ENCODE data around the gene ADGRG7. TPM values are rescaled to one million over a fixed set of nuclear protein-coding genes. Genes with fewer than 3 reads are reported as not detected.
"Not testable (repeated sequence)": the region's sequence is repeated elsewhere in the genome, so short reads cannot be mapped to it uniquely, and the experiment has no call there.

The ADGRG7 gene
- total RNA-seq, 1 donor from 2014 or later, result not detected

DNA sequence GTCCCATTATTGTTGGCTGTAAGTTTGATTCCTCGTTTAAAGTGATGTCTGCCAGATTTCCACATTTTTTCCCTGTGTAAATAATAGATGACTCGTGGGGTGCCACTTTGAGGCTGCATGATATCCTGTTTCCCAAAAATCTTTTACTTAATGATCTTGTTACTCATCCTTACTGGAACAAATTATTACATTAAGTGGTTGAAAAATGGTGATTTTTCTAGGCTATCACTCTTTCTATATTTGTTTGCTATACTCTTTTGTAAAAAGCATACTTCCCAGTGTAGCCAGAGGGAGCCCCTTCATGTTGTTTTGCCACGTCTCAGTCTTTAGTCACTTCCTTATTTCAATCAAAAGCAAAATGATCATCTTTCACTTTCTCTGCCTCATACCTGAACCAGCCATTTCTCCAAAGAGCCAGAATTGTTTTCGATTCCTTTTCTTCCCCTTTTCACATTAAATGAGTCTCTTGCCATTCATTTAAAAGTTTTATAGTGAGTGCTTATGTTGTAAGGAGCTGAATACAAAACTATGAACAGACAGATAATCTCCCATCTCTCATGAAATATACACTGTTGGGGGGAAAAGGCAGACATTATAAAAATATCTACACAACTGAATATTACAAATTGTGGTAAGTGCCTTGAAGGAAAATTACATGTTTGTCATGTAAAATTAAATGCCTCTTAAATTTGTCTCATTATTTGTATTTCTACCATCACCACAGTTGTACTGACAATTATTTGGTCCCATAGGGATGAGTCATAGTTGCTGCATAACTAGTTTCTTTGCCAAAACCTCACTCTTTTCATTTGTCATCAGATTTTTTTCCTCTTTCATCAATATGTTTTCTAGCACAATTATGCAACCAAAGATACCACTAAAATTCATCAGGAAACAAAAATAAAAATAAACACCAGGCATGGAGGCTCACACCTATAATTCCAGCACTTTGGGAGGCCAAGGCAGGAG, 41.5 kb downstream of the ADGRG7 start:
- ATAC-seq (ENCODE audit: low read depth), result peak; percentile 77
- no peaks in the 10 kb centered on the region for H3K36me3 Mint-ChIP-seq (ENCODE audit: low read depth)

DNA sequence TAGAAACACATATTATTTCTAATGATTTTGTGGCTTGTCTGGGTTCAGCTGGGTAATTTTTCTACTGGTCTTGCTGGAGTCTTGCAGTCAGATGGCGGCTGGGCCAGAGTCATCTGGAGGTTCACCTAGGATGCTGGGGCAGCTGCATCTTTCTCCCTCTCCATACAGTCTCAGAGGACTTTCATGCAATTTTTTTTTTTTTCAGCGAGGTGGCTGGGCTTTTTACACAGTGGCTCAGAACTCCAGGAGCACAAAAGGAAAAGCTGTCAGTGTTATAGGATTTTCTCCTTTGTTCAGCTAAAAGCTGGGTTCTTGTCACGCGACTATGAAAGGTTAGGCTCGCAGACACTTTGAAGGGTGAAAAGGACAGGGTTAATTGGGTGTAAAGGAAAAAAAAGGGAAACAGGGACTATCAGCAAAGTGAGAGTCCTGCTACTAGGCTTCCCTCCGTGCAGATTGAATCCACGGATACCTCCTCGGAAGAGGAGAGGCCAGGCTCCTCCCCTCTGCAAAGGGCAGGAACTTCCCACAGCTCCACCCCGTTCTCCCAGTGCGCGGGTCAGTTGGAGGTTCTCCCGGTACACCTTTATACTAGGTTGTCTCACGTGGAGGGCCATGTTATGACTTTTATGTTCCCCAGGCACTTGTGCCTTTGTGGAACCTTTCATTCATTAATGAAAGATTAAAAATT, 44.3 kb downstream of the ADGRG7 start:
- Mint-ChIP-seq H3K4me1 (peaks cover 9% of the 10 kb centered on the region), H3K27me3 (no peaks in the 10 kb centered on the region), H3K27ac (no peak overlapping the region), H3K9me3 (no peaks in the 10 kb centered on the region), H3K36me3 (ENCODE audit: low read depth) (no peaks in the 10 kb centered on the region), H3K4me3 (no peak overlapping the region)
- ChIA-PET CTCF (no interaction called here), POLR2A (no interaction called here)
- intact Hi-C loops (cut with micrococcal nuclease), result no loop called here
- ATAC-seq (ENCODE audit: low read depth) (no peak), DNase-seq (no peak)
- TF ChIP-seq, protein P1, sequence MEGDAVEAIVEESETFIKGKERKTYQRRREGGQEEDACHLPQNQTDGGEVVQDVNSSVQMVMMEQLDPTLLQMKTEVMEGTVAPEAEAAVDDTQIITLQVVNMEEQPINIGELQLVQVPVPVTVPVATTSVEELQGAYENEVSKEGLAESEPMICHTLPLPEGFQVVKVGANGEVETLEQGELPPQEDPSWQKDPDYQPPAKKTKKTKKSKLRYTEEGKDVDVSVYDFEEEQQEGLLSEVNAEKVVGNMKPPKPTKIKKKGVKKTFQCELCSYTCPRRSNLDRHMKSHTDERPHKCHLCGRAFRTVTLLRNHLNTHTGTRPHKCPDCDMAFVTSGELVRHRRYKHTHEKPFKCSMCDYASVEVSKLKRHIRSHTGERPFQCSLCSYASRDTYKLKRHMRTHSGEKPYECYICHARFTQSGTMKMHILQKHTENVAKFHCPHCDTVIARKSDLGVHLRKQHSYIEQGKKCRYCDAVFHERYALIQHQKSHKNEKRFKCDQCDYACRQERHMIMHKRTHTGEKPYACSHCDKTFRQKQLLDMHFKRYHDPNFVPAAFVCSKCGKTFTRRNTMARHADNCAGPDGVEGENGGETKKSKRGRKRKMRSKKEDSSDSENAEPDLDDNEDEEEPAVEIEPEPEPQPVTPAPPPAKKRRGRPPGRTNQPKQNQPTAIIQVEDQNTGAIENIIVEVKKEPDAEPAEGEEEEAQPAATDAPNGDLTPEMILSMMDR (IDR thresholded peaks at IDR 0.05), result no peak

More for the DNA sequence above, 41.5 kb downstream of the ADGRG7 start:
- intact Hi-C loops (cut with micrococcal nuclease), result loop anchor here (2.0 kb wide), 1 partner anchor 58 kb away; the partner anchor contains the start of gene TFG
- Mint-ChIP-seq H3K4me1 (peaks cover 9% of the 10 kb centered on the region), H3K27ac (peak overlapping the region; percentile 70), H3K4me3 (peak overlapping the region; percentile 45), H3K27me3 (no peaks in the 10 kb centered on the region), H3K9me3 (no peaks in the 10 kb centered on the region)
- ChIA-PET POLR2A (no interaction called here), CTCF (interaction anchor here (1.0 kb wide), 1 partner anchor 57 kb away, joined by 3 read pairs; no protein-coding TSS in a partner anchor)
- TF ChIP-seq, protein P1 (IDR thresholded peaks at IDR 0.05), result no peak
- no peak for DNase-seq

DNA sequence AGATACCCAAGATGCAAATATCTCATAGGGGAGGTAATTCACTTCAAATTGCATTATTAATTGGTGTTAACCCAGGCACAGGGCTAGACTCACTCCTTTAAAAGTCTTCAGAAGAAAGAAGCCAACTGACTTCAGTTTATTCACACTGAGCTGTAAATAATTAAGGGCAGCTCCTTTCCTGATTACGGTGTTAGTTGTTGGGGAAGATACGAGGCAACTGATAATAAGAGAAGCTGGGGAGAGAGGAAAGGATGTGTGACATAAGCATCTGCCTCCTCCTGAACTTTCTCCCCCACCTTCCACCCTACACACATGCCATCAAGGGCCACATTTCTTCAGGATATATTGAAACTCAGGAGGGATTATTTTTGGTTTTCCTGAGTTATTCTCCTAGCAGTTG, 47.5 kb downstream of the ADGRG7 start:
- TF ChIP-seq, protein P1 (IDR thresholded peaks at IDR 0.05), result no peak
- POLR2A ChIA-PET, result no interaction called here
- DNase-seq (no peak), ATAC-seq (ENCODE audit: low read depth) (no peak)
- Mint-ChIP-seq H3K4me1 (no peaks in the 10 kb centered on the region), H3K4me3 (no peak overlapping the region), H3K9me3 (no peaks in the 10 kb centered on the region), H3K36me3 (ENCODE audit: low read depth) (no peaks in the 10 kb centered on the region), H3K27me3 (peaks cover 3% of the 10 kb centered on the region), H3K27ac (no peak overlapping the region)
- CTCF ChIA-PET, result no interaction called here
- intact Hi-C loops (cut with micrococcal nuclease), result no loop called here

DNA sequence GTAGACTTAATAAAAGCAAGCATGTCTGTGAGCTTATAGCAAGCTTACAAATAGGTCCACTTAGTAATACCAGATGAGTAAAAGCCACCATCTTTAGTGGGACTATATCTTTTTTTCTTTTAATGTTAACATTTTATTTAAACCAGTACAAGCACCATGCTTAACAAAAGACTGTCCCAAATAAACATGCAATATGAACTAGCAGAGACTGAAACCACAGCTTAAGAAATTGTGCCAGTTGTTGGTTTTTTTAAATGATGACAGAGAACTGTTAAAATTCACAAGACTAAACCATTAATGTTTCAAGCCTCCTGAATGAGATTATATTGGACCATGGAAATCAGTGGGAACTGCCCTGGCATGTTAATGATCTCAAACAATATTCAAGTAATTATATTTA, 51.9 kb downstream of the ADGRG7 start:
- POLR2A ChIA-PET; H3K27ac Mint-ChIP-seq; intact Hi-C loops (cut with micrococcal nuclease); DNase-seq; ATAC-seq (ENCODE audit: low read depth); H3K4me1 Mint-ChIP-seq; H3K4me3 Mint-ChIP-seq; CTCF ChIA-PET; H3K9me3 Mint-ChIP-seq; H3K36me3 Mint-ChIP-seq (ENCODE audit: low read depth): not testable (repeated sequence)
- H3K27me3 Mint-ChIP-seq, result peaks cover 14% of the 10 kb centered on the region

DNA sequence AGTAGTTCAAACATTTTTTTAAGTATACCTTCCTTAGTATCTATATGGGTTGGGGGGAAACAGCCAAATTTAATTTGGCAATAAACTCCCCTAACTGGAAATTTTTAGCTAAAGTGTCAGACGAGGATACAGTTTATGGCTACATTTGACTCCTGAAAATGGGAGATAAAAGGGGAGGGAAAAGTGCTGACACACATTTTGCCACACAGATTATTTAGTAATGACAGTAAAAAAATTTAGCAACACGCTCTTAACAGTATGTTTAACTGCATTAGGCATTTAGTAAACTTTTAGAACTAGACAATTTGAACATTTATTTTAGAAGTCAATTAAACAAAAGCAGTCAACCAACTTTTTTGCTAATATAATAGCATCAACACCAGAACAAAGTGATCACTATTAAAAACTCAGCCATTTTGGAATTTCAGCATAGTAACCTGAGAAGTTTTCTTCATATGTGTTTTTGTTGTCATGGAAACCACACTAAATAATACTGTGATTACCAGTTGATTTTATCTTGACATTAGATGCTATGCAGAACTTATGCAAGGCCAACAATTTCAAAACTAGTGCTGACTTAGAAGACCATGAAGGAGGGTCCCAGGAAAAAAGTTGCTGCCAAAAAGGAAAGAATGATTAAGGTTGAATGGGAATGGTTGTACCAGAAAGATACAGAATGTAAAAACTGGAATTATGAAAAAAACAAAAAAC, 52.9 kb downstream of the ADGRG7 start:
- Mint-ChIP-seq H3K27ac (no peak overlapping the region), H3K4me1 (no peaks in the 10 kb centered on the region), H3K27me3 (peaks cover 14% of the 10 kb centered on the region), H3K4me3 (no peak overlapping the region), H3K36me3 (ENCODE audit: low read depth) (no peaks in the 10 kb centered on the region), H3K9me3 (no peaks in the 10 kb centered on the region)
- CTCF ChIA-PET, result no interaction called here
- no peak for DNase-seq
- TF ChIP-seq, protein P1 (IDR thresholded peaks at IDR 0.05), result no peak
- intact Hi-C loops (cut with micrococcal nuclease), result no loop called here
- POLR2A ChIA-PET, result no interaction called here
- ATAC-seq (ENCODE audit: low read depth), result no peak

Measured in activated B cell treated with CpG ODN at 0.5 μM for 24 hours (primary cell).